Measurements from ENCODE around the gene WRAP73.
A peak's percentile ranks its signal among the peaks of the same experiment; 100 is the strongest.
"Not testable (repeated sequence)": the region's sequence is repeated elsewhere in the genome, so short reads cannot be mapped to it uniquely, and the experiment has no call there.

Gene WRAP73

DNA sequence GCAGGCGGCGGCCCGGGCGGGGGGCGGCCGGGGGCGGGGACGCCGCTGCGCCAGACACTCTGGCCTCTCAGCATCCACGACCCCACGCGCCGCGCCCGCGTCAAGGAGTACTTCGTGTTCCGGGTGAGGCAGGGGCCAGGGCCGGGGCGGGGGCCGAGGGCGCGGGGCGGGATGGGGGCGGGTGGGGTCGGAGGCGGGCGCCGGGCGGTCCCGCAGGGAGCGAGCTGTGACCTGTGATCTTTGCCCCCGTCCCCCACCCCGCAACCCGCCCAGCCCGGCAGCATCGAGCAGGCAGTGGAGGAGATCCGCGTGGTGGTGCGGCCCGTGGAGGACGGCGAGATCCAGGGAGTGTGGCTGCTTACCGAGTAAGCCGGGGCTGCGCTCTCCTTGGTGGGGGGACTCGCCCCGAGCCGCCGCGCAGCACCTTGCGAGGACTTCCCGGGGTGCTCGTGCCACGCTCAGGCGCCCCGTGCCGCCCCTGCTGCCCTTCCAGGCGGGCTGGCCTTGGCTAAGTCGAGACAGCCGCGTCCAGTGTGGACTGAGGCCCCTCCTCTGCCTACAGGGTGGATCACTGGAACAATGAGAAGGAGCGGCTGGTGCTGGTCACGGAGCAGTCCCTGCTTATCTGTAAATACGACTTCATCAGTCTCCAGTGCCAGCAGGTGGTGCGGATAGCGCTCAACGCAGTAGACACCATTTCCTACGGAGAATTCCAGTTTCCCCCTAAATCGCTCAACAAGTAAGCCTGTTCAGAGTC is 24.6 kb downstream of the WRAP73 start:
- peak; percentile 58 for DNase-seq (ENCODE audit: low read depth)
- peak overlapping the region; percentile 58 for H3K4me3 ChIP-seq (ENCODE audit: low read length)
- TF ChIP-seq, protein P1, sequence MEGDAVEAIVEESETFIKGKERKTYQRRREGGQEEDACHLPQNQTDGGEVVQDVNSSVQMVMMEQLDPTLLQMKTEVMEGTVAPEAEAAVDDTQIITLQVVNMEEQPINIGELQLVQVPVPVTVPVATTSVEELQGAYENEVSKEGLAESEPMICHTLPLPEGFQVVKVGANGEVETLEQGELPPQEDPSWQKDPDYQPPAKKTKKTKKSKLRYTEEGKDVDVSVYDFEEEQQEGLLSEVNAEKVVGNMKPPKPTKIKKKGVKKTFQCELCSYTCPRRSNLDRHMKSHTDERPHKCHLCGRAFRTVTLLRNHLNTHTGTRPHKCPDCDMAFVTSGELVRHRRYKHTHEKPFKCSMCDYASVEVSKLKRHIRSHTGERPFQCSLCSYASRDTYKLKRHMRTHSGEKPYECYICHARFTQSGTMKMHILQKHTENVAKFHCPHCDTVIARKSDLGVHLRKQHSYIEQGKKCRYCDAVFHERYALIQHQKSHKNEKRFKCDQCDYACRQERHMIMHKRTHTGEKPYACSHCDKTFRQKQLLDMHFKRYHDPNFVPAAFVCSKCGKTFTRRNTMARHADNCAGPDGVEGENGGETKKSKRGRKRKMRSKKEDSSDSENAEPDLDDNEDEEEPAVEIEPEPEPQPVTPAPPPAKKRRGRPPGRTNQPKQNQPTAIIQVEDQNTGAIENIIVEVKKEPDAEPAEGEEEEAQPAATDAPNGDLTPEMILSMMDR (IDR thresholded peaks at IDR 0.05; ENCODE audit: insufficient read depth, low read depth, low read length, missing control alignments), result peak; percentile 19

DNA sequence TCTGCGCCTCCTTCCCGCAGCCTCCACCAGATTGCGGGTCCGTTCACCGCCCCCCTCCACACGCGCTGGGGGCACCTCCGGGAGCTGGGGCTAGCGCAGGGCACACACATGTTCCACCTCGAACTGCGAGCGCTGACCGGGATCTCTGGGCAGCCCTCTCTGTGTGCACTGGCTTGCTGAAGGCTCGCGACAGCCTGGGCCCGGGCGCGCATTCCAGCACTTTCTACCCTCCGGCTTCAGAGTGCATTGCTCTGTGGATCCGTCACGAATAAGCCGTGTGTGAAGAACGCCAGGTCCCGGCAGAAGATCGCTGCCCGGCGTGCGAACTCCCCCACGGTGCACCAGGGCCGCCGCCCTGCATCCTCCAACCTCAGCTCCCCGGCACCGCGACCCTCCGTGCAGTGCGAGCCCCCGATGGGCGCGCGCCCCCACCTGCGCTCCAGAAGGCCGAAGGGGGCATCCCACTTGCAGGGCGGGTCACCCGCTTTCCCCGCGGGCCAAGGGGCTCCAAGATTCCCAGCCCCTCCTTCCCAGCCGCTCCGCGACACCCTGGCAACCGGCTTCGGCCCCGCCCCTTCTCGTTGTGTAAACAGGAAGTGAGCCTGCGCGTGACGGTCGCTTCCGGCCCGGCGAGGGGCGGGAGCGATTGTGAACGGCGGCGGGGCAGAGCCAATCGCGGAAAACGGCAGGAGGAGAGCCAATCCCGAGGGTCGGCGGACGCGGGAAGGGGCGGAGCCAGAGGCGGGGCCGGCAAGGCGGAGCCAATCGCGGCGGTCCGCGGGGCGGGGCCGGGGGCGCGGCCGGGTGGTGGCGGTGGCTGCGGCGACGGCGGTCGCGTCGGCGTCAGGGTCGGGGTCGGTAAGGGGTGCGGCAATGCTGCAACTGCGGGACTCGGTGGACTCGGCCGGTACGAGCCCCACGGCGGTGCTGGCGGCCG is 25.4 kb downstream of the WRAP73 start, which contains the start of gene TPRG1L:
Gene TPRG1L (plus strand): TSS at position 816 of the 937 bp plus-strand sequence. CDS start 58 bp downstream, at position 874.
- peak; percentile 97 for DNase-seq (ENCODE audit: low read depth)
- TF ChIP-seq, protein P1 (IDR thresholded peaks at IDR 0.05; ENCODE audit: insufficient read depth, low read depth, low read length, missing control alignments), result no peak

DNA sequence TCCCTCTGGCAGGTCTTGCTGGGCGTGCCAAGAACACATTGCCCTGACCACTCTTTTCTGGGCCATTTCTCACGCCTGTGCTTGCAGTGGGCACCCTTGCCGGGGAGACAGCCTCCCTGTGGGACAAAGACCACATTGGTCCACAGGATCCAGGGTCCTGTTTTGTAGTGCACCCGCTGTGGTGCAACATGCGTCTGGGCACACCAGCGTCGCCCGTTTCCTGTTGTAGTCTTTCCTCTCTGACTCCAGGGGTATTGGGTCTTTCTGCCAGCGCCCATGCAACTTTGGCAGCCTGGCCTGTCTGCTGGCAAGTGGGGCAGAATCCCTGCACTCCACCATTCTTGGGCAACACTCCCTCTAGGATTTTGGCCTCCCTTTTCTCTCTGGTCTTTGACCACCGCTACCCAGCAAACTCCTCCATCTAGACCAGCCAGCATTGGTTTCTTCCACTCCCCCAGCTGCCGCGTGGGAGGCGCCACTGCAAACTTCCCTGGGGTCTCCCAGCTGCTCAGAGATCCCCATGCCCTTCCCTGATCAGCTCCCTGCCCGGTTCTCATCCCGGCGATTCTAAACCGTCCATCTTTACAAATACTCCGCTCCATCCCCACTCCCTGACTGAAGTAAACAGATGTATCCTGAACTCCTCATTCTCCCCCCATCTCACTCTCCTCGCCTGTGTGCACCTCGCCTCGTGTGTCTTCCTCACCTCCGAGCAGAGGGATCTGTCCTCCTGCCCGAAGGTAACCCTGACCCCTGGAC is 26.3 kb downstream of the WRAP73 start:
- H3K4me3 ChIP-seq (ENCODE audit: low read length), result peak overlapping the region; percentile 79
- DNase-seq (ENCODE audit: low read depth), result no peak
- TF ChIP-seq, protein P1 (IDR thresholded peaks at IDR 0.05; ENCODE audit: insufficient read depth, low read depth, low read length, missing control alignments), result no peak

More for the DNA sequence above, 25.4 kb downstream of the WRAP73 start, which contains the start of gene TPRG1L:
- peak within 1 kb of the TSS; percentile 79 for H3K4me3 ChIP-seq (ENCODE audit: low read length)

DNA sequence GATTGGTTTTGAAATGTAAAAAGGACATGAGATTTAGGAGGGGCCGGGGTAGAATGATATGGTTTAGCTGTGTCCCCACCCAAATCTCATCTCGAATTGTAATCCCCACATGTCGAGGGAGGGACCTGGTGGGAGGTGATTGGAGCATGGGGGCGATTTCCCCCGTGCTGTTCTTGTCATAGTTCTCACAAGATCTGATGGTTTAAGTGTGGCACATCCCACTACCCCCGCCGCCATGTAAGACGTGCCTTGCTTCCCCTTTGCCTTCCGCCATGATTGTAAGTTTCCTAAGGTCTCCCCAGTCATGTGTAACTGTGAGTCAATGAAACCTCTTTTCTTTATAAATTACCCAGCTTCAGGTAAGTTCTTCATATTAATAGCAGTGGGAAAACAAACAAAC is 27.8 kb downstream of the WRAP73 start:
- H3K4me3 ChIP-seq (ENCODE audit: low read length); DNase-seq (ENCODE audit: low read depth): not testable (repeated sequence)

DNA sequence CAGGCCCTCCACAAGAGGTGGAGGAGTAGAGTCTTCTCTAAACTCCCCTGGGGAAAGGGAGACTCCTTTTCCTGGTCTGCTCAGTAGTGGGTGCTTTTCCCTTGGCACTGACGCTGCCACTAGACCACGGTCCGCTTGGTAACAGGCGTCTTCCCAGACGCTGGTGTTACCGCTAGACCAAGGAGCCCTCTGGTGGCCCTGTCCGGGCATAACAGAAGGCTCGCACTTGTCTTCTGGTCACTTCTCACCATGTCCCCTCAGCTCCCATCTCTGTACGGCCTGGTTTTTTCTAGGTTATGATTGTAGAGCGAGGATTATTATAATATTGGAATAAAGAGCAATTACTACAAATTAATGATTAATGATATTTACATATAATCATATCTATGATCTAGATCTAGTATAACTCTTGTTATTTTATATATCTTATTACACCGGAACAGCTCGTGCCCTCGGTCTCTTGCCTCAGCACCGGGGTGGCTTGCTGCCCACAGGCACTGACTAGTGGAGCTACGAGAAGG is 28.7 kb downstream of the WRAP73 start:
- TF ChIP-seq, protein P1 (IDR thresholded peaks at IDR 0.05; ENCODE audit: insufficient read depth, low read depth, low read length, missing control alignments), result peak; percentile 57
- not testable (repeated sequence) for DNase-seq (ENCODE audit: low read depth); H3K4me3 ChIP-seq (ENCODE audit: low read length)

DNA sequence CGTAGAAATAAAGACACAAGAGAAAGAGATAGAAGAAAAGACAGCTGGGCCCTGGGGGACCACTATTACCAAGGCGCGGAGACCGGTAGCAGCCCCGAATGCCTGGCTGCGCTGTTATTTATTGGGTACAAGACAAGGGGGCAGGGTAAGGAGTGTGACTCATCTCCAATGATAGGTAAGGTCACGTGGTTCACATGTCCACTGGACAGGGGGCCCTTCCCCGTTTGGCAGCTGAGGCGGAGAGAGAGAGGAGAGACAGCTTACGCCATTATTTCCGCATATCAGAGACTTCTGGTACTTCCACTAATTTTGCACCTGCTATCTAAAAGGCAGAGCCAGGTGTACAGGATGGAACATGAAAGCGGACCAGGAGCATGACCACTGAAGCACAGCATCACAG is 29.2 kb downstream of the WRAP73 start:
- TF ChIP-seq, protein P1 (IDR thresholded peaks at IDR 0.05; ENCODE audit: insufficient read depth, low read depth, low read length, missing control alignments), result no peak
- no peak overlapping the region for H3K4me3 ChIP-seq (ENCODE audit: low read length)
- no peak for DNase-seq (ENCODE audit: low read depth)
